Tongue (tissue), 2 donors: Measurements from ENCODE around the gene GSTO1. TPM values are rescaled to one million over a fixed set of nuclear protein-coding genes. Genes with fewer than 3 reads are reported as not detected.
"Not testable (repeated sequence)": the region's sequence is repeated elsewhere in the genome, so short reads cannot be mapped to it uniquely, and the experiment has no call there.

Experiments used
- DNase-seq: peaks from one replicate; pipeline ENCODE4 v3.0.0-alpha.2; 2015
- total RNA-seq: library from RNA; depleted of rRNA; stranded (reverse); fragments of >200 nt; gene quantifications from one replicate; pipeline ENCODE4 v1.2.3, GENCODE V29; 2014

The GSTO1 gene
- total RNA-seq: 28.8 TPM

GRCh38 chr10:104254493-104255310 is at the start of gene GSTO1:
Gene GSTO1 (plus strand): TSS chr10:104254892. CDS start chr10:104254929, 37 bp downstream.
- peak; percentile 73 for DNase-seq

GRCh38 chr10:104208730-104209129 is 46.0 kb upstream of the GSTO1 start:
- DNase-seq: no peak

- peak; percentile 69 for DNase-seq
These were observed 45.0 kb upstream of the GSTO1 start for GRCh38 chr10:104209575-104210198.

GRCh38 chr10:104216631-104217030 is 38.1 kb upstream of the GSTO1 start:
- DNase-seq: no peak

GRCh38 chr10:104218751-104219150 is 35.9 kb upstream of the GSTO1 start:
- DNase-seq: peak; percentile 45

GRCh38 chr10:104220522-104220921 is 34.2 kb upstream of the GSTO1 start:
- DNase-seq: no peak

GRCh38 chr10:104223304-104223703 is 31.4 kb upstream of the GSTO1 start:
- DNase-seq: no peak

- DNase-seq: no peak
These were observed 24.2 kb upstream of the GSTO1 start for GRCh38 chr10:104230490-104230889.

- peak; percentile 98 for DNase-seq
These were observed 22.7 kb upstream of the GSTO1 start, which contains the start of gene CFAP43 for GRCh38 chr10:104231784-104232612. Gene CFAP43 (minus strand): TSS chr10:104232364. CDS start chr10:104232246, 118 bp downstream.

GRCh38 chr10:104232613-104233102 is 22.0 kb upstream of the GSTO1 start:
- no peak for DNase-seq

GRCh38 chr10:104233817-104234216 is 20.9 kb upstream of the GSTO1 start:
- DNase-seq: no peak

GRCh38 chr10:104234934-104235333 is 19.8 kb upstream of the GSTO1 start:
- DNase-seq: no peak

- DNase-seq: no peak
These were observed 18.9 kb upstream of the GSTO1 start for GRCh38 chr10:104235801-104236200.

GRCh38 chr10:104240078-104240477 is 14.6 kb upstream of the GSTO1 start:
- no peak for DNase-seq

GRCh38 chr10:104242545-104242944 is 12.1 kb upstream of the GSTO1 start:
- DNase-seq: no peak

- not testable (repeated sequence) for DNase-seq
These were observed 11.7 kb upstream of the GSTO1 start for GRCh38 chr10:104243009-104243408.

- DNase-seq: no peak
These were observed 11.2 kb upstream of the GSTO1 start for GRCh38 chr10:104243512-104243911.

- DNase-seq: no peak
These were observed 9.5 kb upstream of the GSTO1 start for GRCh38 chr10:104245066-104245632.

- DNase-seq: no peak
These were observed 7.7 kb upstream of the GSTO1 start for GRCh38 chr10:104246976-104247375.

GRCh38 chr10:104247513-104248146 is 7.1 kb upstream of the GSTO1 start:
- DNase-seq: no peak

GRCh38 chr10:104248931-104249330 is 5.8 kb upstream of the GSTO1 start:
- not testable (repeated sequence) for DNase-seq

GRCh38 chr10:104250371-104250770 is 4.3 kb upstream of the GSTO1 start:
- DNase-seq: no peak
